ENCODE results near the gene PRRC2C. TPM values are rescaled to one million over a fixed set of nuclear protein-coding genes. Genes with fewer than 3 reads are reported as not detected.
"Not testable (repeated sequence)": the region's sequence is repeated elsewhere in the genome, so short reads cannot be mapped to it uniquely, and the experiment has no call there.

The PRRC2C gene
- total RNA-seq, 2 donors from 2014 or later, result 284 to 286 TPM

GRCh38 chr1:171600862-171601261, 115.5 kb downstream of the PRRC2C start:
- no peaks in the 10 kb centered on the region for H3K27me3 Mint-ChIP-seq (ENCODE audit: low read depth)
- no peaks in the 10 kb centered on the region for H3K9me3 Mint-ChIP-seq
- no peak for DNase-seq
- H3K27ac Mint-ChIP-seq, result no peak overlapping the region
- peak; percentile 38 to 41 for ATAC-seq (replicated peaks in 1 of 2)
- peaks cover 0 to 1% of the 10 kb centered on the region in 2 donors for H3K36me3 Mint-ChIP-seq (ENCODE audit: insufficient read depth in 2 of 2)
- no peak overlapping the region for H3K4me3 Mint-ChIP-seq
- H3K4me1 Mint-ChIP-seq (ENCODE audit: low read depth), result no peaks in the 10 kb centered on the region

GRCh38 chr1:171603042-171603441, 117.7 kb downstream of the PRRC2C start:
- H3K27me3 Mint-ChIP-seq (ENCODE audit: low read depth); H3K9me3 Mint-ChIP-seq; H3K4me3 Mint-ChIP-seq; H3K4me1 Mint-ChIP-seq (ENCODE audit: low read depth); ATAC-seq (replicated peaks in 1 of 2); H3K36me3 Mint-ChIP-seq (ENCODE audit: insufficient read depth in 2 of 2); DNase-seq: not testable (repeated sequence)
- H3K27ac Mint-ChIP-seq, result peak overlapping the region; percentile 43

GRCh38 chr1:171606402-171606941, 121.1 kb downstream of the PRRC2C start:
- DNase-seq (no peak), ATAC-seq (replicated peaks in 1 of 2) (no peak)
- no peak overlapping the region for H3K27ac Mint-ChIP-seq
- H3K27me3 Mint-ChIP-seq (ENCODE audit: low read depth), result no peaks in the 10 kb centered on the region
- no peak overlapping the region for H3K4me3 Mint-ChIP-seq
- H3K9me3 Mint-ChIP-seq, result no peaks in the 10 kb centered on the region
- no peaks in the 10 kb centered on the region for H3K36me3 Mint-ChIP-seq (ENCODE audit: insufficient read depth in 2 of 2)
- no peaks in the 10 kb centered on the region for H3K4me1 Mint-ChIP-seq (ENCODE audit: low read depth)

GRCh38 chr1:171610385-171610784, 125.1 kb downstream of the PRRC2C start:
- Mint-ChIP-seq H3K36me3 (ENCODE audit: insufficient read depth in 2 of 2) (no peaks in the 10 kb centered on the region), H3K4me1 (ENCODE audit: low read depth) (no peaks in the 10 kb centered on the region), H3K27ac (no peak overlapping the region), H3K4me3 (no peak overlapping the region), H3K9me3 (no peaks in the 10 kb centered on the region), H3K27me3 (ENCODE audit: low read depth) (no peaks in the 10 kb centered on the region)
- ATAC-seq (replicated peaks in 1 of 2) (no peak), DNase-seq (no peak)

GRCh38 chr1:171611306-171611705, 126.0 kb downstream of the PRRC2C start:
- H3K4me3 Mint-ChIP-seq, result no peak overlapping the region
- ATAC-seq (replicated peaks in 1 of 2), result no peak
- no peaks in the 10 kb centered on the region for H3K9me3 Mint-ChIP-seq
- H3K4me1 Mint-ChIP-seq (ENCODE audit: low read depth), result no peaks in the 10 kb centered on the region
- H3K36me3 Mint-ChIP-seq (ENCODE audit: insufficient read depth in 2 of 2), result no peaks in the 10 kb centered on the region
- H3K27me3 Mint-ChIP-seq (ENCODE audit: low read depth), result no peaks in the 10 kb centered on the region
- H3K27ac Mint-ChIP-seq, result no peak overlapping the region
- no peak for DNase-seq

- Mint-ChIP-seq H3K4me1 (ENCODE audit: low read depth) (no peaks in the 10 kb centered on the region), H3K36me3 (ENCODE audit: insufficient read depth in 2 of 2) (no peaks in the 10 kb centered on the region), H3K27me3 (ENCODE audit: low read depth) (no peaks in the 10 kb centered on the region), H3K27ac (no peak overlapping the region), H3K9me3 (no peaks in the 10 kb centered on the region), H3K4me3 (no peak overlapping the region)
- ATAC-seq (replicated peaks in 1 of 2) (no peak), DNase-seq (no peak)
Observed at GRCh38 chr1:171613282-171613681, 128.0 kb downstream of the PRRC2C start.

GRCh38 chr1:171615122-171615906, 130.0 kb downstream of the PRRC2C start:
- H3K4me3 Mint-ChIP-seq; ATAC-seq (replicated peaks in 1 of 2); H3K9me3 Mint-ChIP-seq; H3K36me3 Mint-ChIP-seq (ENCODE audit: insufficient read depth in 2 of 2); DNase-seq; H3K27ac Mint-ChIP-seq; H3K4me1 Mint-ChIP-seq (ENCODE audit: low read depth); H3K27me3 Mint-ChIP-seq (ENCODE audit: low read depth): not testable (repeated sequence)

GRCh38 chr1:171616586-171616985, 131.3 kb downstream of the PRRC2C start:
- Mint-ChIP-seq H3K4me1 (ENCODE audit: low read depth) (no peaks in the 10 kb centered on the region), H3K4me3 (no peak overlapping the region), H3K9me3 (no peaks in the 10 kb centered on the region), H3K27me3 (ENCODE audit: low read depth) (no peaks in the 10 kb centered on the region), H3K27ac (no peak overlapping the region), H3K36me3 (ENCODE audit: insufficient read depth in 2 of 2) (no peaks in the 10 kb centered on the region)
- DNase-seq (no peak), ATAC-seq (replicated peaks in 1 of 2) (no peak)

- H3K36me3 Mint-ChIP-seq (ENCODE audit: insufficient read depth in 2 of 2), result no peaks in the 10 kb centered on the region
- ATAC-seq (replicated peaks in 1 of 2) (no peak), DNase-seq (no peak)
- H3K27me3 Mint-ChIP-seq (ENCODE audit: low read depth), result peaks cover 7% of the 10 kb centered on the region
- H3K9me3 Mint-ChIP-seq, result no peaks in the 10 kb centered on the region
- H3K4me1 Mint-ChIP-seq (ENCODE audit: low read depth), result no peaks in the 10 kb centered on the region
- no peak within 1 kb of the TSS for H3K27ac Mint-ChIP-seq
- no peak within 1 kb of the TSS for H3K4me3 Mint-ChIP-seq
Observed at GRCh38 chr1:171622152-171622462, 136.8 kb downstream of the PRRC2C start, which contains the start of gene MYOCOS. TSS of gene MYOCOS (plus strand) at chr1:171622243. CDS start at chr1:171623884, 1,641 bp downstream.

GRCh38 chr1:171623651-171624331, 138.5 kb downstream of the PRRC2C start:
- H3K4me3 Mint-ChIP-seq, result no peak overlapping the region
- no peak for DNase-seq
- no peaks in the 10 kb centered on the region for H3K9me3 Mint-ChIP-seq
- no peak overlapping the region for H3K27ac Mint-ChIP-seq
- H3K36me3 Mint-ChIP-seq (ENCODE audit: insufficient read depth in 2 of 2), result no peaks in the 10 kb centered on the region
- ATAC-seq (replicated peaks in 1 of 2), result no peak
- H3K4me1 Mint-ChIP-seq (ENCODE audit: low read depth), result no peaks in the 10 kb centered on the region
- peaks cover 7% of the 10 kb centered on the region for H3K27me3 Mint-ChIP-seq (ENCODE audit: low read depth)

GRCh38 chr1:171625225-171625624, 139.9 kb downstream of the PRRC2C start:
- H3K36me3 Mint-ChIP-seq (ENCODE audit: insufficient read depth in 2 of 2), result no peaks in the 10 kb centered on the region
- peaks cover 18% of the 10 kb centered on the region for H3K27me3 Mint-ChIP-seq (ENCODE audit: low read depth)
- no peak overlapping the region for H3K4me3 Mint-ChIP-seq
- no peaks in the 10 kb centered on the region for H3K4me1 Mint-ChIP-seq (ENCODE audit: low read depth)
- ATAC-seq (replicated peaks in 1 of 2), result no peak
- H3K9me3 Mint-ChIP-seq, result no peaks in the 10 kb centered on the region
- DNase-seq, result no peak
- no peak overlapping the region for H3K27ac Mint-ChIP-seq

- Mint-ChIP-seq H3K4me3 (no peak overlapping the region), H3K4me1 (ENCODE audit: low read depth) (no peaks in the 10 kb centered on the region), H3K9me3 (no peaks in the 10 kb centered on the region), H3K36me3 (ENCODE audit: insufficient read depth in 2 of 2) (no peaks in the 10 kb centered on the region), H3K27me3 (ENCODE audit: low read depth) (peaks cover 20% of the 10 kb centered on the region), H3K27ac (no peak overlapping the region)
- DNase-seq (no peak), ATAC-seq (replicated peaks in 1 of 2) (no peak)
Observed at GRCh38 chr1:171627020-171627419, 141.7 kb downstream of the PRRC2C start.

- H3K36me3 Mint-ChIP-seq (ENCODE audit: insufficient read depth in 2 of 2), result no peaks in the 10 kb centered on the region
- no peaks in the 10 kb centered on the region for H3K4me1 Mint-ChIP-seq (ENCODE audit: low read depth)
- DNase-seq (no peak), ATAC-seq (replicated peaks in 1 of 2) (no peak)
- no peak overlapping the region for H3K27ac Mint-ChIP-seq
- H3K27me3 Mint-ChIP-seq (ENCODE audit: low read depth), result peaks cover 32% of the 10 kb centered on the region
- no peak overlapping the region for H3K4me3 Mint-ChIP-seq
- H3K9me3 Mint-ChIP-seq, result no peaks in the 10 kb centered on the region
Observed at GRCh38 chr1:171628225-171628624, 142.9 kb downstream of the PRRC2C start.

Data from activated T-cell treated with anti-CD3 and anti-CD28 coated beads, Interleukin-2, amount 50 U/mL, for 72 hours (primary cell).